Spleen (tissue), 7 donors: Measurements from ENCODE around the gene SETDB2.

Source experiments
- CTCF ChIP-seq, 11 experiments: fragments of 200-600 bp in 7 of 11; fragments of 450-650 bp in 4 of 11; sonication (generic) in 4 of 11; IDR thresholded peaks in 8 of 11; conservative IDR thresholded peaks in 3 of 11; 1 replicate in 7 of 11; 2 replicates in 4 of 11; pipeline versions ENCODE4 v1.4.0 to v1.8.0; 2016 to 2021; ENCODE audit warnings: antibody characterized with exemption in 11 of 11, inconsistent platforms in 4 of 11, mild to moderate bottlenecking in 1 of 11
- POLR2A ChIP-seq, 3 donors: fragments of 450-650 bp; IDR thresholded peaks; one replicate each; pipeline ENCODE4 v1.5.1; 2017; ENCODE audit warnings: antibody characterized with exemption in 3 of 3, mild to moderate bottlenecking in 1 of 3
- POLR2AphosphoS5 ChIP-seq, 3 donors: sonication (generic); formaldehyde crosslinking; IDR thresholded peaks; one replicate each; pipeline ENCODE4 v1.5.1; 2017; ENCODE audit warnings: antibody characterized with exemption in 3 of 3
- donor health status: DM: no; HTN: no; CAD: no; lungs with moderate emphysema.
- donor health status: DM: no; HTN: no; CAD: no.
- donor health status: DM: no; HTN: no; CAD: no.

DNA sequence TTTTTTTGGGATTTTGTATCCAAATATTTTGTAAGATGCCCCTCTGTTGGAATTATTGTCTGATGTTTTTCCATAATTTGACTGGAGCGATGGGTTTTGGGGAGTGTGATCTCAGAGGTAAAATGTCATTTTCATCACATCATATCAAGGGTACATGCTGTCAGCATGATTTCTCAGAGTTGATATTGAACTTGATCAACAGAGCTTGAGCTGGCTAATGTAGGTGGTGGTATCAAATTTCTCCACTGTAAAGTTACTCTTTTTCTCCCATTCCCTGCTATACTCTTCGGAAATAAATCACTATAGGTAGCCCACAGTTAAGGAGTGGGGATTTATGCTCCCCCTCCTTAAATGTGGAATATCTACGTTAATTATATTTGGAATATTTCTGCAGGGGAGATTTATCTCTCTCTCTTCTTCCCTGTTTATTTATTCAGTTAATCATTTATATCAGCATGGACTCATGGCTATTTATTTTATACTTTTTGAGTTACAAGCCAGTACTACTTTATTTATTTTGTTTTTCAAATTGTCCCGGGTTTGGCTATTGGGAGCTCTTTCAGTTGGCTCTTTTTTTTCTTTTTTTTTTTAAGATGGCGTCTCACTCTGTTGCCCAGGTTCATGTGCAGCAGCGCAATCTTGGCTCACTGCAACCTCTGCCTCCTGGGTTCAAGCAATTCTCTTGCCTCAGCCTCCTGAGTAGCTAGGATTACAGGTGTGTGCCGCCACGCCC is 8.8 kb downstream of the SETDB2 start:
- TF ChIP-seq CTCF (IDR thresholded peaks at IDR 0.05 in 8 of 11, conservative IDR thresholded peaks at IDR 0.05 in 3 of 11) (no peak), POLR2A (IDR thresholded peaks at IDR 0.05) (no peak), POLR2AphosphoS5 (IDR thresholded peaks at IDR 0.05) (no peak)
